Measurements from ENCODE around the gene GPC6. TPM values are rescaled to one million over a fixed set of nuclear protein-coding genes. Genes with fewer than 3 reads are reported as not detected.

GPC6 gene
- total and polyA plus RNA-seq, 9 of the 15 experiments (the other 6 are each of a cell fraction or from before 2014, with no cell fraction given): under 0.01 to 0.20 (median 0.01) TPM; not detected in 4

DNA sequence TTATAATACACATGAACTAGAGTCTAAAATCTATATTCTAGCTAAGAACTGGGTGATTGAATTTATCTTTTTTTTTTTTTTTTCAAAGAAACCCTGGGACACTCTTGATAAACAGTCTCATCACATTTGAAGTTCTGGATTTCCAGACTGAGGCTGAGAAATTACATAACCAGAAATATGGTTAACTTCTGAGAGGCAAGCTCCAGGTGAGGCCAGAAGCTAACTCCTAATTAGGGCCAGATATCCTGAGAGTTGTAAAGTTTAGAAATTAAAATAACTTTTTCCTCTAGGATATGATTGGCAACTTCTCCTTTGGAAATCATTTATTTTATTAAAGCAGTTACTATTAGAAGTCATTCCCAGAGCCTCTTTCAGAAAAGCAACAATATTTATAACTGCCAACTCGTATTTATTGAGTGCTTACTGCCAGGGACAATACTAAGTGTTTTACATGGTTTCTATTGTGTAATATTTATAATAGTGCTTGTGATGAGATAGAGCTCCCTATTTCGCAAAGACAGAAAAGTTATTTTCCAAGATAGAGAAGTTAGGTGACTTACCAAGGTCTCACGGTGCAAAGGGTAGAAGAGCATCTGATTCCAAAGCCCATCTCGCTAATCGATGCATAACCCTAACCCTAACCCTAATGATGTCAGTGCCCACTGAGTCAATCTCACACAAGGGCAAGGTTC, 1065.2 kb downstream of the GPC6 start:
- 0% methylated on average over 5 of the region's 5 CpGs for WGBS (ENCODE audit: insufficient coverage, low coverage, missing lambda C conversion rate)
- BruUV-seq (replicated peaks): no TSS peak
- Histone ChIP-seq H3K9me1 (ENCODE audit: control insufficient read depth, insufficient read depth, low read length) (no peaks in the 10 kb centered on the region), H3K9ac (ENCODE audit: insufficient read depth in 1 of 2, low read depth in 2 of 2, low read length in 2 of 2) (no peak overlapping the region), H3K27me3 (ENCODE audit: control insufficient read depth in 2 of 2, insufficient read depth in 2 of 2, low read length in 2 of 2) (no peaks in the 10 kb centered on the region), H4K20me1 (replicated peaks; ENCODE audit: control insufficient read depth, insufficient read depth, low read length) (no peaks in the 10 kb centered on the region), H3K4me3 (no peak overlapping the region), H2AFZ (ENCODE audit: low read depth, low read length) (no peak overlapping the region), H3K4me2 (ENCODE audit: insufficient read depth, low read length) (no peak overlapping the region), H3K79me2 (ENCODE audit: control insufficient read depth, insufficient read depth, low read length) (no peaks in the 10 kb centered on the region), H3K27ac (ENCODE audit: extremely low read depth, low read depth, low read length) (no peak overlapping the region), H3K9me3 (replicated peaks; ENCODE audit: control insufficient read depth, insufficient read depth, low read depth, low read length) (no peaks in the 10 kb centered on the region), H3K4me1 (replicated peaks in 1 of 2; ENCODE audit: control insufficient read depth in 2 of 2, insufficient read depth in 2 of 2, low read length in 2 of 2) (no peaks in the 10 kb centered on the region), H3K36me3 (ENCODE audit: control insufficient read depth, insufficient read depth, low read length) (no peaks in the 10 kb centered on the region)
- ChIA-PET POLR2A (interaction anchor here (0.7 kb wide), 1 partner anchor 24 kb away, joined by 3 read pairs; no protein-coding TSS in a partner anchor), CTCF (ENCODE audit: low intra/inter-chr PET ratio) (no interaction called here)
- FAIRE-seq: no peak
- intact Hi-C loops (cut with micrococcal nuclease): no loop called here
- no peak for ATAC-seq
- in situ Hi-C loops (cut with MboI): no loop called here
- no peak for TF ChIP-seq BHLHE40 (IDR thresholded peaks at IDR 0.05; ENCODE audit: low read length)
- no peak for TF ChIP-seq ZC3H8 (IDR thresholded peaks at IDR 0.05)
- TF ChIP-seq, protein P1, sequence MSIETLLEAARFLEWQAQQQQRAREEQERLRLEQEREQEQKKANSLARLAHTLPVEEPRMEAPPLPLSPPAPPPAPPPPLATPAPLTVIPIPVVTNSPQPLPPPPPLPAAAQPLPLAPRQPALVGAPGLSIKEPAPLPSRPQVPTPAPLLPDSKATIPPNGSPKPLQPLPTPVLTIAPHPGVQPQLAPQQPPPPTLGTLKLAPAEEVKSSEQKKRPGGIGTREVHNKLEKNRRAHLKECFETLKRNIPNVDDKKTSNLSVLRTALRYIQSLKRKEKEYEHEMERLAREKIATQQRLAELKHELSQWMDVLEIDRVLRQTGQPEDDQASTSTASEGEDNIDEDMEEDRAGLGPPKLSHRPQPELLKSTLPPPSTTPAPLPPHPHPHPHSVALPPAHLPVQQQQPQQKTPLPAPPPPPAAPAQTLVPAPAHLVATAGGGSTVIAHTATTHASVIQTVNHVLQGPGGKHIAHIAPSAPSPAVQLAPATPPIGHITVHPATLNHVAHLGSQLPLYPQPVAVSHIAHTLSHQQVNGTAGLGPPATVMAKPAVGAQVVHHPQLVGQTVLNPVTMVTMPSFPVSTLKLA (conservative IDR thresholded peaks at IDR 0.05): no peak
- TF ChIP-seq, protein P2, sequence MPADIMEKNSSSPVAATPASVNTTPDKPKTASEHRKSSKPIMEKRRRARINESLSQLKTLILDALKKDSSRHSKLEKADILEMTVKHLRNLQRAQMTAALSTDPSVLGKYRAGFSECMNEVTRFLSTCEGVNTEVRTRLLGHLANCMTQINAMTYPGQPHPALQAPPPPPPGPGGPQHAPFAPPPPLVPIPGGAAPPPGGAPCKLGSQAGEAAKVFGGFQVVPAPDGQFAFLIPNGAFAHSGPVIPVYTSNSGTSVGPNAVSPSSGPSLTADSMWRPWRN (IDR thresholded peaks at IDR 0.05; ENCODE audit: low read depth): no peak
- TF ChIP-seq MXI1 (IDR thresholded peaks at IDR 0.05; ENCODE audit: low read depth, low read length): no peak
- TF ChIP-seq ZNF274 (IDR thresholded peaks at IDR 0.05; ENCODE audit: borderline replicate concordance, low read depth, low read length): no peak
- TF ChIP-seq ZNF232 (CRISPR knock-in tag; IDR thresholded peaks at IDR 0.05): no peak
- TF ChIP-seq, protein P3, sequence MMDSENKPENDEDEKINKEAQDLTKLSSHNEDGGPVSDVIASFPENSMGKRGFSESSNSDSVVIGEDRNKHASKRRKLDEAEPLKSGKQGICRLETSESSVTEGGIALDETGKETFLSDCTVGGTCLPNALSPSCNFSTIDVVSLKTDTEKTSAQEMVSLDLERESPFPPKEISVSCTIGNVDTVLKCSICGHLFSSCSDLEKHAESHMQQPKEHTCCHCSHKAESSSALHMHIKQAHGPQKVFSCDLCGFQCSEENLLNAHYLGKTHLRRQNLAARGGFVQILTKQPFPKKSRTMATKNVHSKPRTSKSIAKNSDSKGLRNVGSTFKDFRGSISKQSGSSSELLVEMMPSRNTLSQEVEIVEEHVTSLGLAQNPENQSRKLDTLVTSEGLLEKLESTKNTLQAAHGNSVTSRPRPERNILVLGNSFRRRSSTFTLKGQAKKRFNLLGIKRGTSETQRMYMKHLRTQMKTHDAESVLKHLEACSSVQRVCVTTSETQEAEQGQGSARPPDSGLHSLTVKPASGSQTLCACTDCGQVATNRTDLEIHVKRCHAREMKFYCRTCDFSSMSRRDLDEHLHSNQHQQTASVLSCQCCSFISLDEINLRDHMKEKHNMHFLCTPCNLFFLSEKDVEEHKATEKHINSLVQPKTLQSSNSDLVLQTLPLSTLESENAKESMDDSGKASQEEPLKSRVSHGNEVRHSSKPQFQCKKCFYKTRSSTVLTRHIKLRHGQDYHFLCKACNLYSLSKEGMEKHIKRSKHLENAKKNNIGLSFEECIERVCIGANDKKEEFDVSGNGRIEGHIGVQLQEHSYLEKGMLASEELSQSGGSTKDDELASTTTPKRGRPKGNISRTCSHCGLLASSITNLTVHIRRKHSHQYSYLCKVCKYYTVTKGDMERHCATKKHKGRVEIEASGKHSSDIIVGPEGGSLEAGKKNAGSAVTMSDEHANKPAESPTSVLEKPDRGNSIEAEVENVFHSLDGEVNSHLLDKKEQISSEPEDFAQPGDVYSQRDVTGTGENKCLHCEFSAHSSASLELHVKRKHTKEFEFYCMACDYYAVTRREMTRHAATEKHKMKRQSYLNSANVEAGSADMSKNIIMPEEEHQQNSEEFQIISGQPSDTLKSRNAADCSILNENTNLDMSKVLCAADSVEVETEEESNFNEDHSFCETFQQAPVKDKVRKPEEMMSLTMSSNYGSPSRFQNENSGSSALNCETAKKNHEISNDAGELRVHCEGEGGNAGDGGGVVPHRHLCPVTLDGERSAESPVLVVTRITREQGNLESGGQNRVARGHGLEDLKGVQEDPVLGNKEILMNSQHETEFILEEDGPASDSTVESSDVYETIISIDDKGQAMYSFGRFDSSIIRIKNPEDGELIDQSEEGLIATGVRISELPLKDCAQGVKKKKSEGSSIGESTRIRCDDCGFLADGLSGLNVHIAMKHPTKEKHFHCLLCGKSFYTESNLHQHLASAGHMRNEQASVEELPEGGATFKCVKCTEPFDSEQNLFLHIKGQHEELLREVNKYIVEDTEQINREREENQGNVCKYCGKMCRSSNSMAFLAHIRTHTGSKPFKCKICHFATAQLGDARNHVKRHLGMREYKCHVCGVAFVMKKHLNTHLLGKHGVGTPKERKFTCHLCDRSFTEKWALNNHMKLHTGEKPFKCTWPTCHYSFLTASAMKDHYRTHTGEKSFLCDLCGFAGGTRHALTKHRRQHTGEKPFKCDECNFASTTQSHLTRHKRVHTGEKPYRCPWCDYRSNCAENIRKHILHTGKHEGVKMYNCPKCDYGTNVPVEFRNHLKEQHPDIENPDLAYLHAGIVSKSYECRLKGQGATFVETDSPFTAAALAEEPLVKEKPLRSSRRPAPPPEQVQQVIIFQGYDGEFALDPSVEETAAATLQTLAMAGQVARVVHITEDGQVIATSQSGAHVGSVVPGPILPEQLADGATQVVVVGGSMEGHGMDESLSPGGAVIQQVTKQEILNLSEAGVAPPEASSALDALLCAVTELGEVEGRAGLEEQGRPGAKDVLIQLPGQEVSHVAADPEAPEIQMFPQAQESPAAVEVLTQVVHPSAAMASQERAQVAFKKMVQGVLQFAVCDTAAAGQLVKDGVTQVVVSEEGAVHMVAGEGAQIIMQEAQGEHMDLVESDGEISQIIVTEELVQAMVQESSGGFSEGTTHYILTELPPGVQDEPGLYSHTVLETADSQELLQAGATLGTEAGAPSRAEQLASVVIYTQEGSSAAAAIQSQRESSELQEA (IDR thresholded peaks at IDR 0.05; ENCODE audit: low read depth): no peak
- no peak for TF ChIP-seq MCM2 (IDR thresholded peaks at IDR 0.05; ENCODE audit: low read depth)
- TF ChIP-seq TAL1 (IDR thresholded peaks at IDR 0.05): no peak
- no peak for TF ChIP-seq OTX1 (CRISPR knock-in tag; IDR thresholded peaks at IDR 0.05)
- TF ChIP-seq PPARD (CRISPR knock-in tag; IDR thresholded peaks at IDR 0.05): no peak
- no peak for DNase-seq (ENCODE audit: extremely low read depth in 1 of 4, low spot score in 3 of 4)
